ENCODE measurements around the gene PRKCZ. TPM values are rescaled to one million over a fixed set of nuclear protein-coding genes. Genes with fewer than 3 reads are reported as not detected.

PRKCZ gene
- total RNA-seq, 4 donors from 2014 or later, result 0.49 to 1.9 (median 1.1) TPM; not detected in 1

DNA sequence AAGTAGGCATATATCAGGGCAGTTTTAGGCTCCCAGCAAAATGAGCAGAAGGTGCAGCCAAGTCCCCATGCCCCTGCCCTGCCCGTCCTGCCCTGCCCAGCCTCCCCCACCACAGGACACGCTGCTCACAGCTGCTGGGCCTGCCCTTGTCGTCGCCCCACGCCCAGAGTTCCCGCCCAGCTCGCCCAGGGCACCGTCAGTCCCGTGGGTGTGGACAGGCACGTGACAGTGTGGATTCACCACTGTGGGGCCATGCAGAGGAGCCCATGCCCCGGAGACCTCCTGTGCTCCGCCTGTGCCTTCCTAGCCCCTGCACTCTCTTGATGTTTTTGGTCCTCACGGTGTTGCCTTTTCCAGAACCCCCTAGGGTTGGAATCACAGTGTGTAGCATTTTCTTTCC lies 137.4 kb downstream of the PRKCZ start:
- TF ChIP-seq, protein P1, sequence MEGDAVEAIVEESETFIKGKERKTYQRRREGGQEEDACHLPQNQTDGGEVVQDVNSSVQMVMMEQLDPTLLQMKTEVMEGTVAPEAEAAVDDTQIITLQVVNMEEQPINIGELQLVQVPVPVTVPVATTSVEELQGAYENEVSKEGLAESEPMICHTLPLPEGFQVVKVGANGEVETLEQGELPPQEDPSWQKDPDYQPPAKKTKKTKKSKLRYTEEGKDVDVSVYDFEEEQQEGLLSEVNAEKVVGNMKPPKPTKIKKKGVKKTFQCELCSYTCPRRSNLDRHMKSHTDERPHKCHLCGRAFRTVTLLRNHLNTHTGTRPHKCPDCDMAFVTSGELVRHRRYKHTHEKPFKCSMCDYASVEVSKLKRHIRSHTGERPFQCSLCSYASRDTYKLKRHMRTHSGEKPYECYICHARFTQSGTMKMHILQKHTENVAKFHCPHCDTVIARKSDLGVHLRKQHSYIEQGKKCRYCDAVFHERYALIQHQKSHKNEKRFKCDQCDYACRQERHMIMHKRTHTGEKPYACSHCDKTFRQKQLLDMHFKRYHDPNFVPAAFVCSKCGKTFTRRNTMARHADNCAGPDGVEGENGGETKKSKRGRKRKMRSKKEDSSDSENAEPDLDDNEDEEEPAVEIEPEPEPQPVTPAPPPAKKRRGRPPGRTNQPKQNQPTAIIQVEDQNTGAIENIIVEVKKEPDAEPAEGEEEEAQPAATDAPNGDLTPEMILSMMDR (IDR thresholded peaks at IDR 0.05; ENCODE audit: low read depth), result no peak

DNA sequence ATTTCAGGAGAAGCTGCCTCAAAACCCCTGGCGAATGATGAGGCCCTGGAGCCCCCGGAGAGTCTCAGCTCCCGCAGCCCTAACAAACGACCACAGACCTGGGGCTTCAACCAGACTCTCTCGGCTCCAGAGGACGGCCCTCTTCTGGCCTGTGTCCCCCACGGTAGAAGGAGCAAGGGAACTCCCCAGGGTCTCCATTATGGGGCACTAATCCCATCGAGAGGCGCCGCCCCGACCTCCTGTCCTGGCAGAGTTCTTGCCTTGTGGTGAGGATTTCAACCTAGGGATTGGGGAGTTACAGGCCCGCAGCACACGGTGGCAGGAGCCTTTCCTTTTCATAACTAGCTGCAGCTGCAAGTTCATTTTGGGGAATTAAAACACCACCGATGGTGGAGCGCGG lies 138.1 kb downstream of the PRKCZ start:
- TF ChIP-seq, protein P1 (IDR thresholded peaks at IDR 0.05; ENCODE audit: low read depth), result no peak

DNA sequence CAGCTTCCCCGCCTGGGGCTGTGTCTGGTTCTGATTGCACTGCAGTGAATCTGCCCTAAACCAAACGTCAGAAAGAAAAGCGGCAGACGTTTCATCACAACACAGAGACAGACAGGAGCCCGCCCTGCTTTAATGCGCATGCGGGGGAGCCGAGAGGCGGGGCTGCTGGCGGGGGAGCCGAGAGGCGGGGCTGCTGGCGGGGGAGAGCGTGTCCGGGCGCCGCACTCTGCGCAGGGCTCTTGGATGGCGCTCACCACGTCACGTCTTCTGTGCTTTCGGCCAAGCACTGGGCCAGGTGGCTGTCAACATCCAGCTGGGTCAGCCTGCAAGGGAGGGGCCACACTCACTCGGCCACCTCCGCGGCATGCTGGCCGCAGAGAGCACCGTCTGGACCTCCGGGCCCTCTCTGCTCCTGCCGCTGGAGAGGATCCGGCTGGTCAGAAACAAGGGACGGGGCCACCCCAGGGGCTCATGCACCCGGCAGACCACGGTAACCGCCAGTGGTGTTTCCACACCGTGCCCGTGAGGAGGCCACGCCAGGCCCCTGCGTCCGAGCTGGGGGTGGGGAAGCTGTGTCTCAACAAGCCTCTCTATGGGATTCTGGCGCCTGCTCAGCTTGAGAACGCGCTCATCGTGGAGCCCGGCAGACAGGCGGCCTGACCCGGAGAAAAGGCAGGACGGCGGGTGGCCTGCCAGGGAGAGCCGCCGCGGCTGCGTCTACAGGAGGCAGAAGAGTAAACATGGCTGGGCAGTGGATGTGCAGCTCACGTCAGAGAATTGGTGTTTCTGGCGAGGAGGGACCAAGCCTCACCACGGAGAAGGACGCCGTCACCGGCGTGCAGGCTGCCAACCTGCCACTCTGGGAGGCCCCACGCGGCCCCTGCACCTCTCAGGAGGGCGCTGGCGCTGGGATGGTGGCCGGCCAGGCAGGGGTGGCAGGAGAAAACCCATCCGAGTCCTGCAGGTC lies 139.5 kb downstream of the PRKCZ start:
- TF ChIP-seq, protein P1 (IDR thresholded peaks at IDR 0.05; ENCODE audit: low read depth), result no peak

DNA sequence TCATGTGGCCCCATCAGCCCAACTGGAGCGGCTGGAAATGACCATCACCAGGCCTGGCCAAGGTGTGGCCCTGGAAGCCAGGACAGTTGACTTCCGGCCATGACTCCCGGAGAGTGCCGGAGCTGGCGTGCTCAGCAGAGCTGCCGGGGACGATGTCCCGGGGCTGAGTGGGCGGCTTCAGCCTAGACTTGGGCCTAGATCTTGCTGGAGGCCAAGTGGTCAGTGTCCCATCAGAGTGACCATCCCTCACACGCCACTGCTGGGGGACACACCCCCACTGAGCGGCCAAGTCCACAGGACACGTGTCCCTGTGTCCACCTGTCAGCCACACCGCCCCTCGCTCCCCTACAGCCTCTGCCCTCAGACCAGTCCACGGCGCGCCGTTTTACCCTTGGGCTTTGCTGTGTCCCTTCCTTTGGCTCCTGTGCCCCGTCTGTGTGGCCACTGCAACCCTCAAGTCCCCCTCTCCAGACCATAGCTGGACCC lies 140.3 kb downstream of the PRKCZ start:
- TF ChIP-seq, protein P1 (IDR thresholded peaks at IDR 0.05; ENCODE audit: low read depth), result no peak

GRCh38 chr1:2192031-2192995 lies 142.1 kb downstream of the PRKCZ start:
- TF ChIP-seq, protein P1 (IDR thresholded peaks at IDR 0.05; ENCODE audit: low read depth), result no peak

- TF ChIP-seq, protein P1 (IDR thresholded peaks at IDR 0.05; ENCODE audit: low read depth), result no peak
Observed at GRCh38 chr1:2193514-2194281, 143.5 kb downstream of the PRKCZ start.

All from subcutaneous adipose tissue (tissue), 4 donors.